Activated naive CD4-positive, alpha-beta T cell (primary cell): ENCODE results near the gene EXOSC3.
"Not testable (repeated sequence)": the region's sequence is repeated elsewhere in the genome, so short reads cannot be mapped to it uniquely, and the experiment has no call there.

Source experiments
- DNase-seq, 4 experiments: peaks; one replicate each; lab custom pipeline; 2025; lab: John Stamatoyannopoulos, UW

EXOSC3 gene

GRCh38 chr9:37775216-37775919 is 9.5 kb downstream of the EXOSC3 start:
- DNase-seq: no peak

- DNase-seq: no peak
Measured at GRCh38 chr9:37769995-37770394, 14.9 kb downstream of the EXOSC3 start.

DNA sequence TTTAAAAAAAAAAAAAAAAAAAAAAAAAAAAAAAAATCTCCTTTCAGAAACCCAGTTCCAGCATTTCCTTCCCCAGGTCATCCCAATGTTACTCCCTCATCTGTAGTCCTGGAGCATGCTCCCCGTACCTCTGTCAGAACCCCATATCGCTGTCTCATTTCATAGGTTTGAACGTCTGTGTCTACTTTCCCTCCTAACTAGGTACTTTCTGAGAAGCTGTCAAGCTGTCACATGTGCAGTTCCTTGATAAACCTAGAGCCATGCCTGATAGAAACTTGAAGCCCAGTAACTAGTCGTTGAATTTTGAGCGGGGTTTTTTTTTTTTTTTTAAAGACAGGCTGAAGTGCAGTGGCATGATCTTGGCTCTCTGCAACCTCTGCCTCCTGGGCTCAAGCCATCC is 15.6 kb downstream of the EXOSC3 start:
- no peak for DNase-seq

GRCh38 chr9:37765263-37765662 is 19.6 kb downstream of the EXOSC3 start:
- DNase-seq: not testable (repeated sequence)

DNA sequence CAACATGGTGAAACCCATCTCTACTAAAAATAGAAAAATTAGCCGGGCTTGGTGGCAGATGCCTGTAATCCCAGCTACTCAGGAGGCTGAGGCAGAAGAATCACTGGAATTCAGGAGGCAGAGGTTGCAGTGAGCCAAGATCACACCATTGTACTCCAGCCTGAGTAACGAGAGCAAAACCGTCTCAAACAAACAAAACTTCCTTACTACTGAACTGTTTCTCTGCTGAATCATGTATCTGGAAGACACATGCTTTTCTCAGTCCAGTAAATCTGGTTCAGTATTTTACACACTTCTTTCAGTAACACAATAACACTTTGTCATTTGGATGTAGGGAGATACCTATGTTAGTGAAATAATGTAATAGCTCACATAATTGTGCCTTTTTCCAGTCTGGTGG is 23.4 kb downstream of the EXOSC3 start:
- DNase-seq: no peak

- no peak for DNase-seq
Measured at GRCh38 chr9:37760416-37761161, 24.3 kb downstream of the EXOSC3 start.

DNA sequence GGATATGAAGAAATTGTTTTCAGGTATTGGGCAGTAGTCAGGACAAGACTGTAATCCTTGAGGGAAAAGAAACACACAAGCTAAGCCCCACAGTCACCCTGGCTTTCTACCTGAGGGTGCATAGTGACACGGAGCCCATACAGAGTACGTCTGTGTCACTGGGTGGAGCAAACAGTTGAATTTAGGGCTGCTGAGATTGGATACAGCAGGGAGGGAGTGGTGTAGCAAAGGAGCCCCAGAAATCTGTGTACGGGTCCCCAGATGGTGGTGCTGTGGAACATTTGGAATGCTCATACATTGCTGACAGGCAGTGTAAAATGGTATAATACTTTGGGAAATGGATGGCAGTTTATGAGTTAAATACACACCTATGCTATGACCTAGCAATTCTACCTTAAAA is 26.1 kb downstream of the EXOSC3 start:
- DNase-seq: no peak

DNA sequence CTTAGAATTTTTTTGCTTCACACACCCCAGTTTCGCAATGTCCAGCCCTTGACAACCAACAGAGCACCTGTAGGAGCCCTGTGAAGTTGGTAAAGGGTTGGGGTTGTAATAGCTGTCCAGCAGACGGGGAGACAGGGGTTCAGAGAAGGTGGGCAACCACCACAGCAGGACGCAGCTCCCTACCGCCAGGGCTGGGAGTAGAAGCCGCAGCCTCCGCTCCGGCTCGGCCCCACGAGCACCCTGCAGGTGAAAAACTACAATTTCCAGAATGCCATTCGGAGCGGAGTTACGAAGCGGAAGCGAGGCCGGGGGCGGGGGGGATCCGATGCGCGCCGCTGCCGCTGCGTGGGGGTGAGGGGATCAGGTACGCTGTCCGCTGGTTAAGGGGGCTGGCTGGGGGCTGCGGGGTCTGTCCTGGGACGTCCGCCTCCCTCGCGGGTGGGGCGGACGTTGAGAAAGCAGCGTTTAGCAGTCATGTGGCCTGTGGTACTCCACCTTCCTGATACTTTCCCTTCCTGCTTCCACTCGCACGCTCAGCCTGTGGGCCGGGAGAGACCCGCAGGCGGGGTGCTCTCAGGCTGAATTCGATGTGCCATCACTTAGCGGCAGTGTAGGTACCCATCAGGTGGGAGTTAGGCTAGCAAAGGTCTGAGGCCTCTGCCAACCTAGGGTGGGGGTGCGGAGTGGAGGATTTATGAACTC is 31.2 kb downstream of the EXOSC3 start, which contains the start of gene TRMT10B:
TRMT10B (plus strand) TSS at position 317 of the 702 bp plus-strand sequence. CDS start 8,127 bp downstream, outside the sequence.
- peak; percentile 28 to 61 (median 50) for DNase-seq

GRCh38 chr9:37752642-37753488 is 32.0 kb downstream of the EXOSC3 start:
- no peak for DNase-seq

DNA sequence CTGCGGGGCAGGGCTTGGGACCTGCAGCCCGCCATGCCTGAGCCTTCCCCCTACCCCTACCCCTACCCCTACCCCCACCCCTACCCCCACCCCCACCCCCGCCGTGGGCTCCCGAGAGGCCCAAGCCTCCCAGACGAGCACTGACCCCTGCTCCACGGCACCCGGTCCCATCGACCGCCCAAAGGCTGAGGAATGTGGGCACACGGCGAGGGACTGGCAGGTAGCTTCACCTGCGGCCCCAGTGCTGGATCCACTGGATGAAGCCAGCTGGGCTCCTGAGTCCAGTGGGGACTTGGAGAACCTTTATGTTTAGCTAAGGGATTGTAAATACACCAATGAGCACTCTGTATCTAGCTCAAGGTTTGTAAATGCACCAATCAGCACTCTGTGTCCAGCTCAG is 32.8 kb downstream of the EXOSC3 start:
- not testable (repeated sequence) for DNase-seq

GRCh38 chr9:37751704-37752103 is 33.2 kb downstream of the EXOSC3 start:
- not testable (repeated sequence) for DNase-seq

DNA sequence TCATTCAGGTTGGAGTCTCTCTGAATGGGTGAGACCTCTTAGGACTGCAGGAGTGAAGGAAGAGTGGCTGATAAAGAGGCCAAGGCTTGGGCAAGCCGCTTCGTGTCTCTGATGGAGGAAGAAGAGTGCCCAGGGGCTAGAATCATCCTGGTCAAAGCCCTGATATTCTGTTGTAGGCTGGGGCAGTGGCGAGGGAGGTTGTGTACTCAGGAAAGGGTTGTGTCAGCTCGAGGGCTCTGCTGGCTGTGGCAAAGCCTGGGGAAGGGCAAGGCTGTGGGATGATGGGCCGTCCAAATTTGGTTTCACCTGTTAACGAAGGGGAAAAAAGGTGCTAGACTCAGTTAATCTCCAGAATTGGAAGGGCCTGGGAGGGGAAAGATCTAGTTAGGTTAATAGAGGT is 33.7 kb downstream of the EXOSC3 start:
- no peak for DNase-seq

DNA sequence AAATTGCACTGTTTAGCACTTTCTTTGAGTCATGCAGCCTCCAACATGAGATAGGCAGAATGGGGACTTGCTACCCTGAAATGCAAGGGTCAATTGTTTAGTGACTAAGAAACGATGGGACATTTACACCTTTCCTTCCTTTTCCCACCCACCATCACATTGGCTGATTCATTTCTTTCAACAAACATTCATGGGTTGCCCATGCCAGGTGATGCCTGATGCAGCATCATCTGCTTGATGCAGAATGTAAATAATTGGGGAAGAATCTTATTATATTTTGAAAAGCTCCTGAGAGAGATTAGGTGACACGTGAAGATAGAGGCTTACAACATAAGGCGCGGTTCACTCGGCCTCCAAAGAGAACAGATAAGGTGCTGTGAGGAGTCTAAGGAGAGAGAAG is 35.7 kb downstream of the EXOSC3 start:
- no peak for DNase-seq

- DNase-seq: peak in 2 of 4 experiments; percentile 15 to 23
Measured at GRCh38 chr9:37747271-37747753, 37.6 kb downstream of the EXOSC3 start.

DNA sequence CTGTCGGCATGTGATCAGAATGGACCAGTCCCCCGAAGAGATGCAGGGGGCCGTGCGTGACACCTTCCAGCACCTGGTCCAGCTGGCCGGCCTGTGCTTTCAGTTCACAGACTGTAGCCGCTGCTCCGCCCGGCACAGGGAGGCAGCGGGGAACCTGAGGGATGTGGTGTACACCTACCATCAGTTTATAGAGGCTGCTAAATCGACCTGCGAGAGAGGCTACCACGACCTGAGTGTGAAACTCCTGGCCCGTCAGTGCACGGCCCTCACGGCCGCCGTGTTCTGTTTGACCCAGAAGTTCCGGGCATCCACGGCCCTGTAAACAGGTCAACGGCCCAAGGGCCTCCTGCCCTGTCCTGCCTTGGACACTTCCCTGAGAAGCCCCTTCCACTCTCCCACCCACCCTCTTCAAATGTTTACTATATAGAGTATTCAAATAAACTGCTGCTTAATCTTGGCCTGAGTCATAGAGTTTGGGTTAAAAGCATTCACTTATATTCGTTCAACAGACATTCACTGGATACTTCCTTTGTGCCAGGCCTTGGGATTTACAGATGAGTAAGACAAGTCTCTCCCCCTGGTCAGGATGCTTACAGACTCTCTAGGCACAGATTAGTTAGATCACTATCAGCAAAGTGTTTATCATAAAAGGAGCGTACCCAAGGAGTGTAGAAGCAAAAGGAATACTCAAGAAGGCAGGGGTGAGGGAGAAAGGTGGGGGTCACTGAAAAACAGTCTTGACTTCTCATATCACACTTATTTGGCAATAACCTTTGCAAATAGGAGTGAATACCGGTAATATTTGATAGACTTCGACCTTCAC is 38.2 kb downstream of the EXOSC3 start:
- no peak for DNase-seq

GRCh38 chr9:37745970-37746369 is 38.9 kb downstream of the EXOSC3 start:
- DNase-seq: no peak

DNA sequence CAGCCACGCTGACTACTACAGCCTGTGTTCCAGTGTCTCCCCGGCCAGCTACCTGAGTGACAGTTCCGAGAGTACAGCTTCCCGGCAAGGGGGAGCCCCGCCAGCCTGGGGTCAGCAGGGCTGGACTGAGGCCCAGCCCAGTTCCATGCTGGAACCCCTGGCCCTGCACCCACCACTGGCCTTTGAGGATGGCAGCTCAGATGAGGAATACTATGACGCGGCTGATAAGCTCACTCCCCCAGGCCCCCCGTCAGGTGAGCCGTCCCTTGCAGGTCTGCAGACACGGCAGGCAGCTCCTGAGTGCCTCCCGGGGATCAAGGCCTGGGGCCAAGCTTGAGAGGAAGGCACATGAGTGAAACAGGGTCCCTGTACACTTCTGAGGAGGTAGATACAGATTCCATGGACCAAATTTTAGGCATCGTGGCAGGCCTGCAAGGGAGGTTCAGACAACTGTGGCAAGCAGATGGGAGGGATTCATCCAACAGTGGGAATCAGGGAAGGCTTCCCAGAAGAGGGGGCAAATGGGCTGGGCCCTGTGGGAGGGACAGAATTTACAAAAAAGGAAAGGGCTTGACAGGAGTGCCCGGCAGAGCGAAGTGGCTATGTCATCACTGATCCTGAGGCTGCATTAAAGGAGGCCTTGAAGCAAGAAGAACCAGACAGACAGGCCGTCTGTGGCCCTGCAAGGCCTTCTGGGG is 44.1 kb downstream of the EXOSC3 start:
- no peak for DNase-seq

- DNase-seq: no peak
Measured at GRCh38 chr9:37740128-37740527, 44.7 kb downstream of the EXOSC3 start.

GRCh38 chr9:37739222-37739621 is 45.6 kb downstream of the EXOSC3 start:
- no peak for DNase-seq

DNA sequence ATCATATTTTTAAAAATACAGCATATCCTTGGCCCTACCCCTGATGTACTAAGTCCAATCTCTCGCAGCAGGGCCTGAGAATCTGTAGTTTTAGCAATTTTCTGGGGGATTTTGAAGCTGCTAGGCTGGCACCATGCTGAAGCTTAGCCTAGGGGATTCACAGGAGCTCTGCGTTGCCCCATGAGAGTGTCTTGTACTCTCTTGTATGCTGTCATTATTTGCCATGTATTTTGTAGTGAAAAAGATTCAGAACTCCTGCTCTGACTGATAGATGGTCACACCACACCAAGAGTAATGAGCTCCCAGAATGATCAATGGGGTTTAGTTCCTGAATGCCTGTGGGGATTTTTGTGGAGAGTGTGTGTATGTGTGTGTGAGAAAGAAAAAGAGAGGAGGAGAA is 51.9 kb downstream of the EXOSC3 start:
- no peak for DNase-seq
